Chondrocyte (in vitro differentiated cells): ENCODE measurements around the gene ORC4. TPM values are rescaled to one million over a fixed set of nuclear protein-coding genes. Genes with fewer than 3 reads are reported as not detected.

Experiments
- DNase-seq: peaks from one replicate; pipeline ENCODE4 v3.0.0; 2021; ENCODE audit warnings: mixed read lengths, low spot score
- H3K27ac Mint-ChIP-seq: one replicate; pipeline ENCODE4 v1.8.0; 2021; ENCODE audit warnings: mild to moderate bottlenecking, moderate library complexity, mixed read lengths; ENCODE audit not compliant: unreplicated experiment
- H3K27me3 Mint-ChIP-seq: 2 replicates; pipeline ENCODE4 v1.8.0; 2021; ENCODE audit warnings: low read depth, mixed read lengths
- H3K36me3 Mint-ChIP-seq: 2 replicates; pipeline ENCODE4 v1.8.0; 2021; ENCODE audit warnings: low read depth, mixed read lengths
- H3K4me1 Mint-ChIP-seq: 2 replicates; pipeline ENCODE4 v1.8.0; 2021; ENCODE audit warnings: low read depth, mild to moderate bottlenecking, mixed read lengths
- H3K4me3 Mint-ChIP-seq: one replicate; pipeline ENCODE4 v1.8.0; 2021; ENCODE audit warnings: mild to moderate bottlenecking, moderate library complexity, mixed read lengths; ENCODE audit not compliant: unreplicated experiment
- H3K9me3 Mint-ChIP-seq: 2 replicates; pipeline ENCODE4 v1.8.0; 2021; ENCODE audit warnings: low read depth, mixed read lengths
- total RNA-seq: library from RNA; stranded (reverse); gene quantifications from 3 replicates; pipeline ENCODE4 v1.2.1, GENCODE V29; 2021
- TF ChIP-seq, protein P1 (sequence below): fragments of 200-600 bp; sonication (generic); IDR thresholded peaks from 2 replicates; pipeline ENCODE4 v1.5.0; 2021; ENCODE audit warnings: antibody characterized with exemption, mild to moderate bottlenecking, moderate library complexity

ORC4 gene
- total RNA-seq, 1 donor from 2014 or later: 28.5 TPM

DNA sequence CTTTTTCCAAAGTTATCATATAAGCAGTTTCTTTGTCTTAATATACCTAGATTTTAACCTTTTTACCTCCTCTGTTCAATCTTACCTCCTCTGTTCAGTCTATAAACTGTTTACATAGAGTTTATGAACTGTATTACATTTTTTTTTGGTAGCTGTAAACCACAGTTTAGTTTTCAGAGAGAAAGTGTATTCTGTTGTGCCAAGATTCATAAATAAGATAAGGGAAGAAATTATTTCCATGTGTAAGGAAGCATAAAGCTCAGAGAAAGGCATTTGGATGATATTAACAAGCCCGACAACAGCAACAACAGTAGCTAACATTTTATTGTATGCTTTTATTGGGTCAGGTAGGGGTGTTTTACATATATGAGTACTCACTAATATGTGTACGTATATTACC is 104.5 kb downstream of the ORC4 start:
- Mint-ChIP-seq H3K9me3 (no peaks in the 10 kb centered on the region), H3K27ac (no peak overlapping the region), H3K4me1 (peaks cover 11% of the 10 kb centered on the region), H3K27me3 (no peaks in the 10 kb centered on the region), H3K36me3 (peaks cover 11% of the 10 kb centered on the region), H3K4me3 (no peak overlapping the region)
- TF ChIP-seq, protein P1, sequence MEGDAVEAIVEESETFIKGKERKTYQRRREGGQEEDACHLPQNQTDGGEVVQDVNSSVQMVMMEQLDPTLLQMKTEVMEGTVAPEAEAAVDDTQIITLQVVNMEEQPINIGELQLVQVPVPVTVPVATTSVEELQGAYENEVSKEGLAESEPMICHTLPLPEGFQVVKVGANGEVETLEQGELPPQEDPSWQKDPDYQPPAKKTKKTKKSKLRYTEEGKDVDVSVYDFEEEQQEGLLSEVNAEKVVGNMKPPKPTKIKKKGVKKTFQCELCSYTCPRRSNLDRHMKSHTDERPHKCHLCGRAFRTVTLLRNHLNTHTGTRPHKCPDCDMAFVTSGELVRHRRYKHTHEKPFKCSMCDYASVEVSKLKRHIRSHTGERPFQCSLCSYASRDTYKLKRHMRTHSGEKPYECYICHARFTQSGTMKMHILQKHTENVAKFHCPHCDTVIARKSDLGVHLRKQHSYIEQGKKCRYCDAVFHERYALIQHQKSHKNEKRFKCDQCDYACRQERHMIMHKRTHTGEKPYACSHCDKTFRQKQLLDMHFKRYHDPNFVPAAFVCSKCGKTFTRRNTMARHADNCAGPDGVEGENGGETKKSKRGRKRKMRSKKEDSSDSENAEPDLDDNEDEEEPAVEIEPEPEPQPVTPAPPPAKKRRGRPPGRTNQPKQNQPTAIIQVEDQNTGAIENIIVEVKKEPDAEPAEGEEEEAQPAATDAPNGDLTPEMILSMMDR: no peak
- DNase-seq: no peak

DNA sequence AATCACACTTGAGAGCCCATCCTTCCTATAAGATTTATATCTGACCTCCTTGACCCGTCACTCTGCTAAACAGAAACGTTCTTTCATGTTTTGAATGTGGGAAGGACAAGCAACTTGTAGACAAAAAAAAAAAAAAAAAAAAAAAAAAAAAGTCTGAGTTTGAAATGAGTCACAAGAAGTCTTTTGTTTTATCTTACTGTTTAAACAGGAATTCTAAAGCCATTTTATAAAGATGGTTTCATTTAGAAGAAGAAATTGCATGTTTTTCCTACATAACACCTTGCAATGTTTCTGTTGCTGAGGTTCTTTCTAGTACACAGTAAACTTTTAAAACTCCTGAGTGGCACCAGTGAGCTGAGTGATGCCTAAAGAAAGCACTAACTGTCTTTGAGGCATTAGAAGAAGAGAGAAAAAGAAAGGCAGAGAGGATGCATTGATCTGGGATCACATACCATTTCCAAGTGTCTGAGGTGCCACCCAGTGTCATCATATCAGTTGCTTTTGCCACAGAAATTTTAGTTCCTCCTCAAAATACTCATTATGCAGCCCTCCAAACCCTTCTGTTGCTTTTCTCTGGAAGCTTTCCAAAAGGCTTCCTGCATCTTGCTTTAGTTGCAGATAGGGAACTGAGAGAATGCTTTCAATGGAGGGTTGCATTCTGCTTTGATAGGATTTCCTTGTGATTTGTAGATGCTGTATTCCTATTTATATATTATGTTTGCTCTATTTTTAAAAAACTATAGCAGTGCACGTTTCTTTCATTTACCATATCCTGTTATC is 106.6 kb downstream of the ORC4 start:
- Mint-ChIP-seq H3K27me3 (no peaks in the 10 kb centered on the region), H3K4me1 (peaks cover 15% of the 10 kb centered on the region), H3K4me3 (no peak overlapping the region), H3K27ac (no peak overlapping the region), H3K9me3 (no peaks in the 10 kb centered on the region), H3K36me3 (peaks cover 5% of the 10 kb centered on the region)
- no peak for DNase-seq
- TF ChIP-seq, protein P1: no peak

DNA sequence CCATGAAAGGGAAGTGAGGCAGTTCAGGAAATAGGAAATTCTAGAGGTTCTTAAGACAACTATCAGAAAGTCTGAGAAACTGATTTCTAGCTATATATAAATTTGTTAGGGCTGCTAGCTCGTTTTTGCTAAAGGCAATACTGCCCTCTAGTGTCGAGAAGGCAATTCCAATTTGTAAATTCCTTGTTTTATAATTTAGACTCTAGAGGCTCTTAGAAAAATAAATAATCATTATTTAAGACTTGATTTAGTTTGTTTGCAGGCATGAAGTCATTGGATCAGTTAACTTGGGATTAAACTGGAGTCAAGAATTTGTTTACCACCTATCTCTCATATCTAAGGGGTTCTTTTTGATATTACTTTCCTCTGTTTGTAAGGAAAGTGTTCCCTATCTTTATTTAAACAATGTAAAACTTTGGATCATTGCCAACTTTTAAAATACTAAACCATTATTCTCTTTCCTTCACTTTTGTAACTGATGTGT is 109.5 kb downstream of the ORC4 start:
- H3K9me3 Mint-ChIP-seq: no peaks in the 10 kb centered on the region
- peaks cover 12% of the 10 kb centered on the region for H3K4me1 Mint-ChIP-seq
- no peak overlapping the region for H3K4me3 Mint-ChIP-seq
- TF ChIP-seq, protein P1: peak; percentile 99
- no peaks in the 10 kb centered on the region for H3K27me3 Mint-ChIP-seq
- peaks cover 3% of the 10 kb centered on the region for H3K36me3 Mint-ChIP-seq
- no peak overlapping the region for H3K27ac Mint-ChIP-seq
- no peak for DNase-seq

DNA sequence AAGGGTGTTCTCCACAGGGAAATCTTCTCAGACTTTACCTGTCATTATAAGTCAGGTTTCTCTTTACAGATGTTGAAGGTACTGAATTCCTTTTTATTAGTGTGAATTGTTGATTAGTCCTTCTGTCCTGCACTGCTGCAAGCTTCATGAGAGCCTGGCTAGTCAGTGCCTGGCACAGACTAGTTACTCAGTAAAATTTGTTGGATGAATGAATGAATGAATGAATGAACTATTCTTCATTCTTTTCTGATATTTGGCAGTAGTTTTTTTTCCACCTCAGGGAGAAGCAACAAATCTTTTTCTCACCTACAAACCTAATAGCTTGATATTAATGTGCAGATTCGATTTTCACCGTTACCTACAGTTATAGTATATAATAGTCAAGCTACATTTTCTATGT is 111.4 kb downstream of the ORC4 start:
- DNase-seq: no peak
- H3K27me3 Mint-ChIP-seq: no peaks in the 10 kb centered on the region
- no peak overlapping the region for H3K4me3 Mint-ChIP-seq
- no peak overlapping the region for H3K27ac Mint-ChIP-seq
- TF ChIP-seq, protein P1: no peak
- no peaks in the 10 kb centered on the region for H3K9me3 Mint-ChIP-seq
- peaks cover 7% of the 10 kb centered on the region for H3K4me1 Mint-ChIP-seq
- H3K36me3 Mint-ChIP-seq: no peaks in the 10 kb centered on the region

DNA sequence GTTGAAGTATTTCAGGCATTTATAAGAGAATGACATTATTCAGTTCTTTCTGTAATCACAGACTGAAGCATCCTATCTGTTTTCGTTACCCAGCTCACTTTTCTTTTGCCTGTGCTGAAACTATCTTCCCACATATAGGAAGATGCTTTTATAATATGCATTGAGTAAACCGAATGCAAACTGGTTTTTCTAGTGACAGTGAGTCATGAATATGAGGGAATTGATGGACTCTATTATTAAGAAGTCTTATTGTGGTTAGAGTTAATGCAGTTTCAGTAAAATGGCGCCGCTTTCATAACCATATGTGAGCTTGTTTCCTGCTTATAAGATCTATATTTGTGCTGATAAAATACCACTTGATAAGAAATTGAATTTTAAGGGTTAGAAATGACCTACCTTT is 116.5 kb downstream of the ORC4 start:
- DNase-seq: no peak
- Mint-ChIP-seq H3K36me3 (peaks cover 4% of the 10 kb centered on the region), H3K4me3 (no peak overlapping the region), H3K27me3 (no peaks in the 10 kb centered on the region), H3K4me1 (peaks cover 4% of the 10 kb centered on the region), H3K9me3 (no peaks in the 10 kb centered on the region), H3K27ac (no peak overlapping the region)
- TF ChIP-seq, protein P1: no peak
